Epithelial cell of esophagus (primary cell): Measurements from ENCODE around the gene PRDM4.

Experiments
- DNase-seq: peaks from one replicate; pipeline ENCODE4 v3.0.0; 2010; ENCODE audit warnings: low read depth
- H3K4me3 ChIP-seq: 2 replicates; pipeline ENCODE4 v1.5.1; 2011; ENCODE audit warnings: mild to moderate bottlenecking, low read length, control low read depth
- TF ChIP-seq, protein P1 (sequence below): IDR thresholded peaks from 2 replicates; pipeline ENCODE4 v1.5.1; 2011; ENCODE audit warnings: low read depth, mild to moderate bottlenecking, low read length, control low read depth, inconsistent platforms; ENCODE audit not compliant: insufficient read depth; ENCODE audit errors: missing control alignments

PRDM4 gene

DNA sequence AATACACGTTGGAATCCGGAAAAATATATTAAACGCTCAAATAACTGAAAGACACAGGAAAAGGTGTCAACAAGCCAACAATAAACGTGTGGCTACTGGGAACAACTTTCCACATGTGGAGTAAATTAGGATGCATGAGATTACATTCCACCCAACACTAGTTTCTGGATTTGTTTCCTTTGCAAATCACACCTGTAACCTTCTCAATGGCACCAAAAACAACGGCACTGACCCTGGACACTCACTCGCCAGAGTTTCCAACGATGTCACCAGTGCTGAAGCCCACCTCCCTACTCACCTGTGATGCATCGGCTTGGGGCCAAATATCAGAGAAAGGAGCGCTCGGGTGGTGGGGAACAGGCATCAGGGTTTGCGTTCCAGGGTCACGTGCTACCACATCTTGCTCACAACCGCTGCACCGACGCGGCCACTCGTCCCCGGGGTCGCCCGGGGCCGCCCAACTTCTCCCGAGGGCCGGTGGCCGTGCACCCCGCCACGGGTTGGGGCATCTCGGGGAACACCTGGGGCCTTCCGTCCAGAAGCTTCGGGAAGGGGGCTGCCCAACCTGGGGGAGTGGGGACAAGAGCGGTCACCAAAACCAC lies 629 bp downstream of the PRDM4 start:
- TF ChIP-seq, protein P1, sequence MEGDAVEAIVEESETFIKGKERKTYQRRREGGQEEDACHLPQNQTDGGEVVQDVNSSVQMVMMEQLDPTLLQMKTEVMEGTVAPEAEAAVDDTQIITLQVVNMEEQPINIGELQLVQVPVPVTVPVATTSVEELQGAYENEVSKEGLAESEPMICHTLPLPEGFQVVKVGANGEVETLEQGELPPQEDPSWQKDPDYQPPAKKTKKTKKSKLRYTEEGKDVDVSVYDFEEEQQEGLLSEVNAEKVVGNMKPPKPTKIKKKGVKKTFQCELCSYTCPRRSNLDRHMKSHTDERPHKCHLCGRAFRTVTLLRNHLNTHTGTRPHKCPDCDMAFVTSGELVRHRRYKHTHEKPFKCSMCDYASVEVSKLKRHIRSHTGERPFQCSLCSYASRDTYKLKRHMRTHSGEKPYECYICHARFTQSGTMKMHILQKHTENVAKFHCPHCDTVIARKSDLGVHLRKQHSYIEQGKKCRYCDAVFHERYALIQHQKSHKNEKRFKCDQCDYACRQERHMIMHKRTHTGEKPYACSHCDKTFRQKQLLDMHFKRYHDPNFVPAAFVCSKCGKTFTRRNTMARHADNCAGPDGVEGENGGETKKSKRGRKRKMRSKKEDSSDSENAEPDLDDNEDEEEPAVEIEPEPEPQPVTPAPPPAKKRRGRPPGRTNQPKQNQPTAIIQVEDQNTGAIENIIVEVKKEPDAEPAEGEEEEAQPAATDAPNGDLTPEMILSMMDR: no peak
- peak; percentile 23 for DNase-seq
- H3K4me3 ChIP-seq: peak overlapping the region; percentile 90

DNA sequence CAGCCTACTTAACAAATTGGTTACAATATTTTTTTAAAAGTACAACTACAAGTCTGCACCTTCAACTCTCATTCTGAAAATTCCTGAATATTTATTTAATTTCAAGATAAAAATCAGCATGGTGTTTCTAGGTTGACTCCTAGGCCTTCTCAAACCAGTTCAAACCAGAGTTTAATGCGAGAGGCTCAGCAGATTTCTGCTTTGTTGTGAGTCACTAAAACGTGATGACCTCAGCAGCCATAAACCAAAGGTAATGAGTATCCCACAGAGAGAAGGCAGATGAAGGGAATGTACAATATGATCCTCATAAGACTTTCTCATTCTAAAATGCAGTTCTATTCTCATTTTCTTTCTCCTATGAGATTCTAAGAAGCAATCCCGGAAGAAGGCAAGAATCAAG lies 1.5 kb downstream of the PRDM4 start:
- H3K4me3 ChIP-seq: peak overlapping the region; percentile 90
- TF ChIP-seq, protein P1: no peak
- peak; percentile 87 for DNase-seq

DNA sequence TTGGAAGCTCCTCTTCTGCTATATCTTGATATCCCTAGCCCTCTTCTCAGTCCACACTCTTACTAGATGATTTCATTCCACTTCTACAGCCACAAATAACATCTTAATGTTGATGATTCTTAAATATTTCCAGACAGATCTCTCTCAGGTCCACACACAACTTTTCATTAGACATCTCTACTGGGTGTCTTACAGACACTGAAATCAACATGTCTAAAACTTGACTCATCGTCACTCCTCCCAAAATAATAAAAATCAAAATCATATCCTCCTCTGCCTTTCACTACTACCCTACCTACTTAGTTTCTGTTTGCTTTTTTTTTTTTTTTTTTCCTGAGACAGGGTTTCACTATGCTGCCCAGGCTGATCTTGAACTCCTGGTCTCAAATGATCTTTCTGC lies 11.9 kb downstream of the PRDM4 start:
- H3K4me3 ChIP-seq: no peak overlapping the region
- TF ChIP-seq, protein P1: no peak
- peak; percentile 65 for DNase-seq

DNA sequence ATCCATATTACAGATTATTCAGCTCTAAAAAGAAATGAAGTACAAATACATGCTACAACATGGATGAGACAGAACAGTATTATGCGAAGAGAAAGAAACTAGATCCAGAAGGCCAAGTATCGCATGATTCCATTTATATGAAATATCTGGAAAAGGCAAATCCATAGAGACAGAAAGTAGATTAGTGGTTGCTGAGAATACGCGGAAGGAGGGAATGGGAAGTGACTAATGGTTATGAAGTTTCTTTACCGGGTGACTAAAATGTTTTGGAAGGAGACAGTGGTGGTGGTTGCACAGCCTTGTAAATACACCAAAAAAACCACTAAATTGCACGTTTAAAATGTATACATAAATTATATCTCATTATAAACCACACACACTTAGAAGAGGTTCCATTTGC lies 12.5 kb downstream of the PRDM4 start:
- no peak overlapping the region for H3K4me3 ChIP-seq
- TF ChIP-seq, protein P1: no peak
- DNase-seq: peak; percentile 74

DNA sequence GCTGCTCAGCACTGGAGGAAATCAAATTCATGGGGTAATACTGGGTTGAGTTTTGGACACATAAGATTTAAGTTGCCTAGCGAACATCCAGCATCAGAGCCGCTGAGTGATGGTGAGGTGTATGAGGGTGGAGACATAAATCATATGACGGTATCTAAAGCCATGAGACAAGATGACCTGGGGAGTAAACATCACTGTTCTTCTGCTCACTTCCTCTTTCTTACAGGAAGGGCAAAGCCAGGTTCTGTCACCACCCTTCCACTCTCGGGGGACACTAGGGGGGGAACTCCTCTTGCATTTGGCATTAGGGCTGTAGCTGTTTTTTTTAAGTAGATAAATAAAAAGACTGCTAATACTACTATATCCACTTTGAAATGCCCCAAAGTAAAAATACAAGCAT lies 24.0 kb downstream of the PRDM4 start:
- DNase-seq: no peak
- no peak overlapping the region for H3K4me3 ChIP-seq
- TF ChIP-seq, protein P1: no peak

DNA sequence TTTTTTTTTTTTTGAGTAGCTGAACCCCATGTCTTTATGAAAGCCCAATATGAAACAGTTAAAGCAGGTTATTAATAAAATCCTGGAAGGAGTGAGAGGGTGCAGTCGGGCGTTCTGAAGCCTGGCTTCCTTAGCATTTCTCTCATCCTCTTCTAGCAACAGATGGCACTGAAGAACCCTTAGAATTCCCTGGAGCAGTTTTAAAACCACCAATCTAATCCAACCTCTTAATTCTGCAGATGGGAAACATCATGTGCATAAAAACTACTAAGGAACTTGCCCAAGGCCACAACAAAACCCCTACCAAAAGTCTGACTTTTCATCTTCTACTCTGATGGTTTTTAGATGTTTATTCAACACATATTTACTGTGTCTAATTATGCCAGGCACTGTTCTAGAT lies 25.2 kb downstream of the PRDM4 start:
- H3K4me3 ChIP-seq: no peak overlapping the region
- TF ChIP-seq, protein P1: no peak
- DNase-seq: no peak

DNA sequence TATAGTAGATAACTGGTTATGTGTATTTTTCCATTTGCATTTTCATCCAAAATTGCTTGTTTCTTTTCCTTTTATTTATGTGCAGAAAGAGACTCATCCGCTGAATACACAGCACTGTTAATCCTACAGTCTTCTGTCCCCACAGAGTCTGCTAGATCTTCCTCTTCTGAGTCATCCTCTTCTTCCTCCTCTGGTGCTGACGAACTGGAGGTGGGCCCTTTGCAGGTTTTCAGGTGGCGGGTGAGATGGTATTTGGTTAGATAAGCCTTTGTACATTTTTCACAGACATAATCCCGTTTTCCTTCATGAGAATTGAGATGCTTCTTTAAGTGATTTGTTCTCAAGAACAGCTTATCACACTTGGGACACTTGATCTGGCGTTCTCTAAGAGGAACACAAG lies 26.8 kb downstream of the PRDM4 start:
- DNase-seq: no peak
- TF ChIP-seq, protein P1: no peak
- H3K4me3 ChIP-seq: no peak overlapping the region
